BJ (cell line): Measurements from ENCODE around the gene EFCAB12. TPM values are rescaled to one million over a fixed set of nuclear protein-coding genes. Genes with fewer than 3 reads are reported as not detected.

Source experiments
- CTCF ChIA-PET: fragments of 350-600 bp; formaldehyde crosslinking; extraction: SDS; loops from one replicate; lab custom pipeline; 2021; ENCODE audit warnings: antibody characterized with exemption, inconsistent platforms; lab: Yijun Ruan, JAX
- POLR2A ChIA-PET: fragments of 300-600 bp; sonication (Branson Sonifier 250); formaldehyde crosslinking; extraction: SDS; loops from one replicate; lab custom pipeline; 2021; ENCODE audit warnings: antibody characterized with exemption; lab: Charles Lee
- DNase-seq: peaks from one replicate; pipeline ENCODE4 v3.0.0-alpha.2; 2011; ENCODE audit warnings: low read depth
- H3K27me3 ChIP-seq: 2 replicates; pipeline ENCODE4 v1.6.0; 2011; ENCODE audit warnings: low read length; ENCODE audit not compliant: control insufficient read depth, insufficient read depth
- H3K36me3 ChIP-seq: 2 replicates; pipeline ENCODE4 v1.5.1; 2011; ENCODE audit warnings: low read length; ENCODE audit not compliant: control insufficient read depth, insufficient read depth
- H3K4me3 ChIP-seq: 2 replicates; pipeline ENCODE4 v1.5.1; 2011; ENCODE audit warnings: low read depth, mild to moderate bottlenecking, control low read depth, low read length
- CTCF ChIP-seq: IDR thresholded peaks from 2 replicates; pipeline ENCODE4 v1.5.1; 2011; ENCODE audit warnings: low read depth, mild to moderate bottlenecking, control low read depth, inconsistent platforms, low read length, moderate library complexity; ENCODE audit not compliant: insufficient read depth
- polyA plus RNA-seq: library from polyadenylated mRNA; depleted of rRNA; stranded (reverse); fragments of >200 nt; gene quantifications from 2 replicates; pipeline ENCODE4 v1.2.3, GENCODE V29; 2011

The EFCAB12 gene
- polyA plus RNA-seq, 1 experiment = 0.02 TPM

GRCh38 chr3:129422897-129423296, 5.5 kb downstream of the EFCAB12 start:
- no peak overlapping the region for H3K4me3 ChIP-seq
- DNase-seq = no peak
- no peaks in the 10 kb centered on the region for H3K36me3 ChIP-seq
- CTCF ChIA-PET = interaction anchor here (1.1 to 1.5 kb wide), 2 partner anchors 9 to 23 kb away, joined by 3 to 4 read pairs; no protein-coding TSS in a partner anchor
- TF ChIP-seq CTCF = no peak
- POLR2A ChIA-PET = no interaction called here
- no peaks in the 10 kb centered on the region for H3K27me3 ChIP-seq

GRCh38 chr3:129421988-129422745, 6.3 kb downstream of the EFCAB12 start:
- peak; percentile 24; the same call in 1 of the 2 replicates for TF ChIP-seq CTCF
- Histone ChIP-seq H3K27me3 (no peaks in the 10 kb centered on the region), H3K36me3 (no peaks in the 10 kb centered on the region), H3K4me3 (no peak overlapping the region)
- POLR2A ChIA-PET = no interaction called here
- CTCF ChIA-PET = interaction anchor here (1.1 to 1.5 kb wide), 2 partner anchors 8 to 22 kb away, joined by 3 to 4 read pairs; no protein-coding TSS in a partner anchor
- DNase-seq = no peak

- CTCF ChIA-PET = interaction anchor here (0.9 kb wide), 1 partner anchor 9 kb away, joined by 4 read pairs; no protein-coding TSS in a partner anchor
- H3K27me3 ChIP-seq = no peaks in the 10 kb centered on the region
- no peak overlapping the region for H3K4me3 ChIP-seq
- H3K36me3 ChIP-seq = no peaks in the 10 kb centered on the region
- no peak for TF ChIP-seq CTCF
- POLR2A ChIA-PET = no interaction called here
- DNase-seq = no peak
Observed at GRCh38 chr3:129421236-129421883, 7.1 kb downstream of the EFCAB12 start.

GRCh38 chr3:129419476-129419875, 9.0 kb downstream of the EFCAB12 start:
- Histone ChIP-seq H3K4me3 (no peak overlapping the region), H3K27me3 (no peaks in the 10 kb centered on the region), H3K36me3 (no peaks in the 10 kb centered on the region)
- CTCF ChIA-PET = no interaction called here
- no peak for TF ChIP-seq CTCF
- POLR2A ChIA-PET = no interaction called here
- no peak for DNase-seq
